Adrenal gland (tissue), 5 donors: ENCODE data around the gene SHF.

Experiments used
- CTCF ChIP-seq, 6 experiments: fragments of 450-650 bp in 4 of 6; fragments of 200-600 bp in 2 of 6; sonication (generic) in 1 of 6; IDR thresholded peaks; 1 replicate in 5 of 6; 2 replicates in 1 of 6; pipeline versions ENCODE4 v1.5.1 to v1.8.0; 2016 to 2021; ENCODE audit warnings: antibody characterized with exemption in 6 of 6, mild to moderate bottlenecking in 2 of 6, moderate library complexity in 1 of 6
- POLR2A ChIP-seq, 2 donors: fragments of 450-650 bp; IDR thresholded peaks; one replicate each; pipeline ENCODE4 v1.6.1; 2017; ENCODE audit warnings: antibody characterized with exemption in 2 of 2, mild to moderate bottlenecking in 2 of 2, moderate library complexity in 1 of 2
- donor health status: DM: no; HTN: no; CAD: no.

- TF ChIP-seq CTCF (IDR thresholded peaks at IDR 0.05) = no peak
- no peak for TF ChIP-seq POLR2A (IDR thresholded peaks at IDR 0.05)
These were observed 9.7 kb upstream of the SHF start for GRCh38 chr15:45197512-45197911.
